GM12878 (cell line): Measurements from ENCODE around the gene MPC1. TPM values are rescaled to one million over a fixed set of nuclear protein-coding genes. Genes with fewer than 3 reads are reported as not detected.

Experiments used
- ATF7 ChIP-seq: fragments of 450-650 bp; IDR thresholded peaks from 2 replicates; pipeline ENCODE4 v1.6.1; 2016; ENCODE audit warnings: low read depth, mild to moderate bottlenecking
- BMI1 ChIP-seq: fragments of 450-650 bp; IDR thresholded peaks from 2 replicates; pipeline ENCODE4 v1.6.1; 2016; ENCODE audit warnings: mild to moderate bottlenecking, moderate library complexity, borderline replicate concordance
- CBFB ChIP-seq: IDR thresholded peaks from 2 replicates; pipeline ENCODE4 v1.6.1; 2016; ENCODE audit warnings: antibody characterized with exemption, low read depth
- CBX5 ChIP-seq: sonication (generic); IDR thresholded peaks from 2 replicates; pipeline ENCODE4 v1.6.1; 2016; ENCODE audit warnings: low read depth, moderate library complexity, mild to moderate bottlenecking, inconsistent platforms
- CREM ChIP-seq: IDR thresholded peaks from 2 replicates; pipeline ENCODE4 v1.6.1; 2014; ENCODE audit warnings: antibody characterized with exemption, low read depth
- DPF2 ChIP-seq: fragments of 450-650 bp; IDR thresholded peaks from 2 replicates; pipeline ENCODE4 v1.6.1; 2017; ENCODE audit warnings: mild to moderate bottlenecking
- FOS ChIP-seq: IDR thresholded peaks from 3 replicates; pipeline ENCODE4 v1.6.1; 2011; ENCODE audit warnings: borderline replicate concordance; ENCODE audit not compliant: insufficient read length; ENCODE audit errors: extremely low read depth
- IKZF2 ChIP-seq, 2 experiments: fragments of 450-650 bp; IDR thresholded peaks; 2 replicates each; pipeline ENCODE4 v1.6.1; 2017; ENCODE audit warnings: mild to moderate bottlenecking in 2 of 2, moderate library complexity in 2 of 2
- LARP7 ChIP-seq: fragments of 450-650 bp; IDR thresholded peaks from 2 replicates; pipeline ENCODE4 v1.6.1; 2017; ENCODE audit warnings: mild to moderate bottlenecking
- MXI1 ChIP-seq: fragments of 150-350 bp; IDR thresholded peaks from 2 replicates; pipeline ENCODE4 v1.6.1; 2011; ENCODE audit warnings: low read depth, mild to moderate bottlenecking, inconsistent platforms, low read length, improper control_type of control experiment
- MYC ChIP-seq: IDR thresholded peaks from 2 replicates; pipeline ENCODE4 v1.6.1; 2011; ENCODE audit warnings: mild to moderate bottlenecking, low read length, moderate library complexity, inconsistent platforms; ENCODE audit not compliant: insufficient read depth, insufficient replicate concordance, insufficient read length, severe bottlenecking
- NR2C1 ChIP-seq: fragments of 450-650 bp; IDR thresholded peaks from 2 replicates; pipeline ENCODE4 v1.6.1; 2017; ENCODE audit warnings: antibody characterized with exemption, mild to moderate bottlenecking, moderate library complexity
- PAX5 ChIP-seq: IDR thresholded peaks from 2 replicates; pipeline ENCODE4 v1.6.1; 2011; ENCODE audit warnings: low read depth, low read length, borderline replicate concordance
- POU2F2 ChIP-seq: IDR thresholded peaks from 3 replicates; pipeline ENCODE4 v1.6.1; 2011; ENCODE audit warnings: low read depth, mild to moderate bottlenecking, low read length, borderline replicate concordance
- RAD21 ChIP-seq: IDR thresholded peaks from 2 replicates; pipeline ENCODE4 v1.6.1; 2011; ENCODE audit warnings: mild to moderate bottlenecking, low read depth, low read length, moderate library complexity; ENCODE audit not compliant: insufficient read depth
- RAD51 ChIP-seq: fragments of 450-650 bp; IDR thresholded peaks from 2 replicates; pipeline ENCODE4 v1.6.1; 2016; ENCODE audit warnings: moderate library complexity, mild to moderate bottlenecking, inconsistent platforms
- RB1 ChIP-seq: fragments of 450-650 bp; formaldehyde crosslinking; IDR thresholded peaks from 2 replicates; pipeline ENCODE4 v1.6.1; 2017; ENCODE audit warnings: mild to moderate bottlenecking, borderline replicate concordance
- polyA plus RNA-seq, 11 experiments: library from polyadenylated mRNA; depleted of rRNA in 4 of 11; unstranded in 6 of 11; stranded (reverse) in 5 of 11; fragments of >200 nt; fragmentation: Nextera tagmentation in 4 of 11; fragmentation: Illumina TruSeq in 1 of 11; extraction: Ambion mirVana in 4 of 11; extraction: Trizol in 1 of 11; gene quantifications; 1 replicate in 1 of 11; 2 replicates in 10 of 11; pipeline versions ENCODE4 v1.2.1 to v1.2.3, GENCODE V29; 2011 to 2016; ENCODE audit warnings: inconsistent platforms in 2 of 11, missing spikeins in 2 of 11, low read depth in 1 of 11
- total RNA-seq, 4 experiments: library from RNA; depleted of rRNA in 3 of 4; stranded (reverse); fragments of >200 nt in 3 of 4; fragmentation: Illumina TruSeq in 1 of 4; extraction: Trizol in 1 of 4; gene quantifications; 2 replicates each; pipeline versions ENCODE4 v1.2.1 to v1.2.3, GENCODE V29; 2013 to 2021
- TF ChIP-seq, protein P1 (sequence below): fragments of 450-650 bp; IDR thresholded peaks from 2 replicates; pipeline ENCODE4 v1.6.1; 2017; ENCODE audit warnings: mild to moderate bottlenecking, moderate library complexity
- TF ChIP-seq, protein P2 (sequence below), 3 experiments: IDR thresholded peaks in 2 of 3; conservative IDR thresholded peaks in 1 of 3; 2 replicates each; pipeline ENCODE4 v1.5.1; 2011; ENCODE audit warnings: low read depth in 3 of 3, low read length in 3 of 3, mild to moderate bottlenecking in 3 of 3, control low read depth in 2 of 3, moderate library complexity in 2 of 3, inconsistent platforms in 1 of 3, mixed read lengths in 1 of 3; ENCODE audit not compliant: control insufficient read depth in 2 of 3, insufficient read depth in 1 of 3; ENCODE audit errors: extremely low read depth in 1 of 3
- TF ChIP-seq, protein P3 (sequence below): fragments of 450-650 bp; formaldehyde crosslinking; IDR thresholded peaks from 2 replicates; pipeline ENCODE4 v1.4.0; 2020; ENCODE audit warnings: mild to moderate bottlenecking, moderate library complexity

MPC1 gene
- total and polyA plus RNA-seq, 10 of the 15 experiments (the other 5 are each of a cell fraction or from before 2014, with no cell fraction given), result 53.2 to 177 (median 78.8) TPM

DNA sequence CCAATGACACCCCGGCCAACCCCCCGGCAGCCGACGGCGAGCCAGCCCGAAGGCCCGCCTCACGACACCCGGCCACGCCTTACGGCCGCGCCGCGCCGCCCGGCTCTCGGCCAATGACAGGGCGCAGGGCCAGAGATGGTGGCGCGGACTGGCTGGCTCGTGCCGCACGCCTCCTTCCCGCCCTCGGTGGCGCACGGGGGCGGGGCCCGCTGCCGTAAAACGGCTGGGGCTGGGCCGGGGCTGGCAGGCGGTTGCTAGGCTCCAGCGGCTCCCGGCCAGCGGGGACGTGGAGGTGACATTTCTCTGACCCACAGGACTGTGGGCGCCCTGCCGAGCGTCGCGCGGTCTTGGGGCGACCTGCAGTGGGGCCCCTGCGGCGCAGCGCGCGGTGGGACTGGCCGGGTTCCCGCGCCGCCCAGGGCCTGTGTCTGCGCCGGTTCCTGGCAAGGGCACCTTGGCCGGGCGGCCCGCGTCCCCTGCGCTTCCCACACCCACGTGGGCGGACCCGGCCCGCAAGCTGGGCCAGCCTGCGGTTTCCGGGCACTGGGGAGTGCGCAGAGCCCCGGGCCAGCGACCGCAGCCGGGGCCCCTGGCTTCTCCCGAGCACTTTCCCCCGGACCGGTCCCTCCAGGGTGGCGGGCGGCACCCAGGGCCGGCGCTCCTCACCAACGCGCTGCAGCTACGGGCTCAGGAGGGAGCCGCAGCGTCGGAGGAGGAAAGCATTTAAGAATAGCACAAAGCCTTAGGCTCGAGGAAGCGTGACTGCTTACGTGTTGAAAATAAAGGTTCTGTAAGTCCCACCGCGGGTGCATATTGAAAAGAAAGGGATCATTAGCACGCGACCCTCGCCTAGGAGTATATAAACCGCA, at the start of gene MPC1 (continued):
- TF ChIP-seq, protein P1, sequence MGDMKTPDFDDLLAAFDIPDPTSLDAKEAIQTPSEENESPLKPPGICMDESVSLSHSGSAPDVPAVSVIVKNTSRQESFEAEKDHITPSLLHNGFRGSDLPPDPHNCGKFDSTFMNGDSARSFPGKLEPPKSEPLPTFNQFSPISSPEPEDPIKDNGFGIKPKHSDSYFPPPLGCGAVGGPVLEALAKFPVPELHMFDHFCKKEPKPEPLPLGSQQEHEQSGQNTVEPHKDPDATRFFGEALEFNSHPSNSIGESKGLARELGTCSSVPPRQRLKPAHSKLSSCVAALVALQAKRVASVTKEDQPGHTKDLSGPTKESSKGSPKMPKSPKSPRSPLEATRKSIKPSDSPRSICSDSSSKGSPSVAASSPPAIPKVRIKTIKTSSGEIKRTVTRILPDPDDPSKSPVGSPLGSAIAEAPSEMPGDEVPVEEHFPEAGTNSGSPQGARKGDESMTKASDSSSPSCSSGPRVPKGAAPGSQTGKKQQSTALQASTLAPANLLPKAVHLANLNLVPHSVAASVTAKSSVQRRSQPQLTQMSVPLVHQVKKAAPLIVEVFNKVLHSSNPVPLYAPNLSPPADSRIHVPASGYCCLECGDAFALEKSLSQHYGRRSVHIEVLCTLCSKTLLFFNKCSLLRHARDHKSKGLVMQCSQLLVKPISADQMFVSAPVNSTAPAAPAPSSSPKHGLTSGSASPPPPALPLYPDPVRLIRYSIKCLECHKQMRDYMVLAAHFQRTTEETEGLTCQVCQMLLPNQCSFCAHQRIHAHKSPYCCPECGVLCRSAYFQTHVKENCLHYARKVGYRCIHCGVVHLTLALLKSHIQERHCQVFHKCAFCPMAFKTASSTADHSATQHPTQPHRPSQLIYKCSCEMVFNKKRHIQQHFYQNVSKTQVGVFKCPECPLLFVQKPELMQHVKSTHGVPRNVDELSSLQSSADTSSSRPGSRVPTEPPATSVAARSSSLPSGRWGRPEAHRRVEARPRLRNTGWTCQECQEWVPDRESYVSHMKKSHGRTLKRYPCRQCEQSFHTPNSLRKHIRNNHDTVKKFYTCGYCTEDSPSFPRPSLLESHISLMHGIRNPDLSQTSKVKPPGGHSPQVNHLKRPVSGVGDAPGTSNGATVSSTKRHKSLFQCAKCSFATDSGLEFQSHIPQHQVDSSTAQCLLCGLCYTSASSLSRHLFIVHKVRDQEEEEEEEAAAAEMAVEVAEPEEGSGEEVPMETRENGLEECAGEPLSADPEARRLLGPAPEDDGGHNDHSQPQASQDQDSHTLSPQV, result no peak
- TF ChIP-seq MYC (no peak), ATF7 (no peak), BMI1 (0 out of 2 replicates have a peak, but pooled peaks have one; percentile 19), NR2C1 (0 out of 2 replicates have a peak, but pooled peaks have one; percentile 14), RB1 (peak; percentile 80), RAD51 (no peak), FOS (peak; percentile 36), CREM (no peak; the same call in none of the 2 replicates), RAD21 (no peak), PAX5 (peak; percentile 83; the same call in 1 of the 2 replicates), MXI1 (peak; percentile 81), LARP7 (peak; percentile 98), POU2F2 (no peak), CBX5 (no peak), IKZF2 (IDR thresholded peaks at IDR 0.05) (peak in 1 of 2 experiments; percentile 46; a peak in 1 of 4 replicates), CBFB (no peak), DPF2 (peak; percentile 93)
- TF ChIP-seq, protein P2, sequence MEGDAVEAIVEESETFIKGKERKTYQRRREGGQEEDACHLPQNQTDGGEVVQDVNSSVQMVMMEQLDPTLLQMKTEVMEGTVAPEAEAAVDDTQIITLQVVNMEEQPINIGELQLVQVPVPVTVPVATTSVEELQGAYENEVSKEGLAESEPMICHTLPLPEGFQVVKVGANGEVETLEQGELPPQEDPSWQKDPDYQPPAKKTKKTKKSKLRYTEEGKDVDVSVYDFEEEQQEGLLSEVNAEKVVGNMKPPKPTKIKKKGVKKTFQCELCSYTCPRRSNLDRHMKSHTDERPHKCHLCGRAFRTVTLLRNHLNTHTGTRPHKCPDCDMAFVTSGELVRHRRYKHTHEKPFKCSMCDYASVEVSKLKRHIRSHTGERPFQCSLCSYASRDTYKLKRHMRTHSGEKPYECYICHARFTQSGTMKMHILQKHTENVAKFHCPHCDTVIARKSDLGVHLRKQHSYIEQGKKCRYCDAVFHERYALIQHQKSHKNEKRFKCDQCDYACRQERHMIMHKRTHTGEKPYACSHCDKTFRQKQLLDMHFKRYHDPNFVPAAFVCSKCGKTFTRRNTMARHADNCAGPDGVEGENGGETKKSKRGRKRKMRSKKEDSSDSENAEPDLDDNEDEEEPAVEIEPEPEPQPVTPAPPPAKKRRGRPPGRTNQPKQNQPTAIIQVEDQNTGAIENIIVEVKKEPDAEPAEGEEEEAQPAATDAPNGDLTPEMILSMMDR (IDR thresholded peaks at IDR 0.05 in 2 of 3, conservative IDR thresholded peaks at IDR 0.05 in 1 of 3; ENCODE audit: control insufficient read depth in 2 of 3, extremely low read depth in 1 of 3, insufficient read depth in 1 of 3, low read depth in 3 of 3, low read length in 3 of 3), result 0 out of 6 replicates have a peak, but pooled peaks of 1 of the 3 experiments have one; percentile 0
- TF ChIP-seq, protein P3, sequence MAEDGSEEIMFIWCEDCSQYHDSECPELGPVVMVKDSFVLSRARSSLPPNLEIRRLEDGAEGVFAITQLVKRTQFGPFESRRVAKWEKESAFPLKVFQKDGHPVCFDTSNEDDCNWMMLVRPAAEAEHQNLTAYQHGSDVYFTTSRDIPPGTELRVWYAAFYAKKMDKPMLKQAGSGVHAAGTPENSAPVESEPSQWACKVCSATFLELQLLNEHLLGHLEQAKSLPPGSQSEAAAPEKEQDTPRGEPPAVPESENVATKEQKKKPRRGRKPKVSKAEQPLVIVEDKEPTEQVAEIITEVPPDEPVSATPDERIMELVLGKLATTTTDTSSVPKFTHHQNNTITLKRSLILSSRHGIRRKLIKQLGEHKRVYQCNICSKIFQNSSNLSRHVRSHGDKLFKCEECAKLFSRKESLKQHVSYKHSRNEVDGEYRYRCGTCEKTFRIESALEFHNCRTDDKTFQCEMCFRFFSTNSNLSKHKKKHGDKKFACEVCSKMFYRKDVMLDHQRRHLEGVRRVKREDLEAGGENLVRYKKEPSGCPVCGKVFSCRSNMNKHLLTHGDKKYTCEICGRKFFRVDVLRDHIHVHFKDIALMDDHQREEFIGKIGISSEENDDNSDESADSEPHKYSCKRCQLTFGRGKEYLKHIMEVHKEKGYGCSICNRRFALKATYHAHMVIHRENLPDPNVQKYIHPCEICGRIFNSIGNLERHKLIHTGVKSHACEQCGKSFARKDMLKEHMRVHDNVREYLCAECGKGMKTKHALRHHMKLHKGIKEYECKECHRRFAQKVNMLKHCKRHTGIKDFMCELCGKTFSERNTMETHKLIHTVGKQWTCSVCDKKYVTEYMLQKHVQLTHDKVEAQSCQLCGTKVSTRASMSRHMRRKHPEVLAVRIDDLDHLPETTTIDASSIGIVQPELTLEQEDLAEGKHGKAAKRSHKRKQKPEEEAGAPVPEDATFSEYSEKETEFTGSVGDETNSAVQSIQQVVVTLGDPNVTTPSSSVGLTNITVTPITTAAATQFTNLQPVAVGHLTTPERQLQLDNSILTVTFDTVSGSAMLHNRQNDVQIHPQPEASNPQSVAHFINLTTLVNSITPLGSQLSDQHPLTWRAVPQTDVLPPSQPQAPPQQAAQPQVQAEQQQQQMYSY (CRISPR knock-in tag), result no peak
